Activated naive CD4-positive, alpha-beta T cell treated with anti-CD3 and anti-CD28 coated beads, Interleukin-2, amount 10 ng/mL, durations not matched to agents 7 days and 5 days (primary cell): ENCODE data around the gene HEMK1.

Experiments
- CTCF ChIA-PET: fragments of 350-600 bp; sonication (Branson Sonifier 250); formaldehyde crosslinking; loops from one replicate; lab custom pipeline; 2021; ENCODE audit warnings: antibody characterized with exemption; lab: Charles Lee
- DNase-seq: peaks from one replicate; pipeline ENCODE4 v3.0.0-alpha.2; 2020
- H3K27ac Mint-ChIP-seq: one replicate; pipeline ENCODE4 v1.8.0; 2021; ENCODE audit warnings: mild to moderate bottlenecking, moderate library complexity, mixed read lengths
- H3K27me3 Mint-ChIP-seq: one replicate; pipeline ENCODE4 v1.8.0; 2021; ENCODE audit warnings: mild to moderate bottlenecking, mixed read lengths
- H3K36me3 Mint-ChIP-seq: one replicate; pipeline ENCODE4 v1.8.0; 2021; ENCODE audit warnings: mixed read lengths
- H3K4me1 Mint-ChIP-seq: one replicate; pipeline ENCODE4 v1.8.0; 2021; ENCODE audit warnings: mixed read lengths
- H3K4me3 Mint-ChIP-seq: one replicate; pipeline ENCODE4 v1.8.0; 2021; ENCODE audit warnings: mild to moderate bottlenecking, moderate library complexity, mixed read lengths
- H3K9me3 Mint-ChIP-seq: one replicate; pipeline ENCODE4 v1.8.0; 2021; ENCODE audit warnings: mixed read lengths

The HEMK1 gene

GRCh38 chr3:50625231-50626182 lies 56.2 kb downstream of the HEMK1 start:
- no peaks in the 10 kb centered on the region for H3K9me3 Mint-ChIP-seq

GRCh38 chr3:50626401-50626800 lies 57.1 kb downstream of the HEMK1 start:
- Mint-ChIP-seq H3K4me1 (peaks cover 94% of the 10 kb centered on the region), H3K27ac (peak overlapping the region; percentile 49), H3K9me3 (no peaks in the 10 kb centered on the region), H3K36me3 (peaks cover 58% of the 10 kb centered on the region), H3K4me3 (no peak overlapping the region), H3K27me3 (no peaks in the 10 kb centered on the region)
- no peak for DNase-seq
- CTCF ChIA-PET, result interaction anchor here (0.7 to 3.8 kb wide), 4 partner anchors 11 to 745 kb away, joined by 3 to 17 read pairs (median 4); no protein-coding TSS in a partner anchor

More at GRCh38 chr3:50625231-50626182, 56.2 kb downstream of the HEMK1 start:
- no peak for DNase-seq
- CTCF ChIA-PET, result interaction anchor here (0.8 to 3.8 kb wide), 5 partner anchors 10 to 746 kb away, joined by 3 to 17 read pairs (median 6); no protein-coding TSS in a partner anchor
- H3K27ac Mint-ChIP-seq, result peak overlapping the region; percentile 77
- no peaks in the 10 kb centered on the region for H3K27me3 Mint-ChIP-seq
- peaks cover 92% of the 10 kb centered on the region for H3K4me1 Mint-ChIP-seq
- H3K36me3 Mint-ChIP-seq, result peaks cover 57% of the 10 kb centered on the region
- no peak overlapping the region for H3K4me3 Mint-ChIP-seq

- Mint-ChIP-seq H3K27ac (peak overlapping the region; percentile 46), H3K36me3 (peaks cover 65% of the 10 kb centered on the region), H3K4me3 (no peak overlapping the region), H3K27me3 (no peaks in the 10 kb centered on the region), H3K4me1 (peaks cover 94% of the 10 kb centered on the region), H3K9me3 (no peaks in the 10 kb centered on the region)
- CTCF ChIA-PET, result interaction anchor here (0.9 to 2.3 kb wide), 5 partner anchors 8 to 25 kb away, joined by 3 to 9 read pairs (median 5); partner anchors contain the start of gene MAPKAPK3
- no peak for DNase-seq
Measured at GRCh38 chr3:50627407-50628051, 58.2 kb downstream of the HEMK1 start.

- Mint-ChIP-seq H3K27me3 (no peaks in the 10 kb centered on the region), H3K4me3 (no peak overlapping the region), H3K36me3 (peaks cover 58% of the 10 kb centered on the region), H3K27ac (peak overlapping the region; percentile 68), H3K4me1 (peaks cover 94% of the 10 kb centered on the region), H3K9me3 (no peaks in the 10 kb centered on the region)
- CTCF ChIA-PET, result interaction anchor here (1.1 to 2.3 kb wide), 5 partner anchors 8 to 743 kb away, joined by 3 to 9 read pairs (median 5); partner anchors contain the start of gene MAPKAPK3
- DNase-seq, result no peak
Measured at GRCh38 chr3:50628601-50629000, 59.3 kb downstream of the HEMK1 start.

- no peaks in the 10 kb centered on the region for H3K27me3 Mint-ChIP-seq
- no peaks in the 10 kb centered on the region for H3K9me3 Mint-ChIP-seq
- H3K4me1 Mint-ChIP-seq, result peaks cover 88% of the 10 kb centered on the region
- H3K27ac Mint-ChIP-seq, result no peak overlapping the region
- CTCF ChIA-PET, result interaction anchor here (1.0 to 2.2 kb wide), 5 partner anchors 8 to 22 kb away, joined by 3 to 6 read pairs (median 4); no protein-coding TSS in a partner anchor
- DNase-seq, result no peak
- no peak overlapping the region for H3K4me3 Mint-ChIP-seq
- peaks cover 55% of the 10 kb centered on the region for H3K36me3 Mint-ChIP-seq
Measured at GRCh38 chr3:50630394-50630793, 61.1 kb downstream of the HEMK1 start.

GRCh38 chr3:50630877-50631276 lies 61.6 kb downstream of the HEMK1 start:
- H3K27ac Mint-ChIP-seq, result no peak overlapping the region
- no peak for DNase-seq
- H3K27me3 Mint-ChIP-seq, result no peaks in the 10 kb centered on the region
- no peak overlapping the region for H3K4me3 Mint-ChIP-seq
- CTCF ChIA-PET, result interaction anchor here (1.0 to 2.2 kb wide), 6 partner anchors 8 to 59 kb away, joined by 3 to 6 read pairs (median 4); no protein-coding TSS in a partner anchor
- peaks cover 88% of the 10 kb centered on the region for H3K4me1 Mint-ChIP-seq
- peaks cover 55% of the 10 kb centered on the region for H3K36me3 Mint-ChIP-seq
- no peaks in the 10 kb centered on the region for H3K9me3 Mint-ChIP-seq

GRCh38 chr3:50632450-50632849 lies 63.1 kb downstream of the HEMK1 start:
- CTCF ChIA-PET, result interaction anchor here (1.5 to 2.8 kb wide), 4 partner anchors 9 to 19 kb away, joined by 3 to 11 read pairs (median 8); partner anchors contain the start of gene MAPKAPK3
- H3K4me1 Mint-ChIP-seq, result peaks cover 89% of the 10 kb centered on the region
- H3K4me3 Mint-ChIP-seq, result no peak overlapping the region

GRCh38 chr3:50633230-50633790 lies 64.0 kb downstream of the HEMK1 start:
- H3K4me1 Mint-ChIP-seq, result peaks cover 89% of the 10 kb centered on the region

More at GRCh38 chr3:50632450-50632849, 63.1 kb downstream of the HEMK1 start:
- Mint-ChIP-seq H3K9me3 (no peaks in the 10 kb centered on the region), H3K36me3 (peaks cover 56% of the 10 kb centered on the region), H3K27ac (peak overlapping the region; percentile 84), H3K27me3 (no peaks in the 10 kb centered on the region)
- no peak for DNase-seq

GRCh38 chr3:50635066-50635465 lies 65.7 kb downstream of the HEMK1 start:
- Mint-ChIP-seq H3K4me3 (no peak overlapping the region), H3K27me3 (no peaks in the 10 kb centered on the region), H3K9me3 (no peaks in the 10 kb centered on the region), H3K36me3 (peaks cover 53% of the 10 kb centered on the region), H3K4me1 (peaks cover 81% of the 10 kb centered on the region), H3K27ac (no peak overlapping the region)
- DNase-seq, result no peak
- CTCF ChIA-PET, result interaction anchor here (1.1 to 2.8 kb wide), 4 partner anchors 15 to 63 kb away, joined by 5 to 10 read pairs (median 6); no protein-coding TSS in a partner anchor

More at GRCh38 chr3:50633230-50633790, 64.0 kb downstream of the HEMK1 start:
- no peaks in the 10 kb centered on the region for H3K27me3 Mint-ChIP-seq
- no peak for DNase-seq
- CTCF ChIA-PET, result interaction anchor here (0.6 to 2.8 kb wide), 6 partner anchors 13 to 61 kb away, joined by 3 to 11 read pairs (median 6); partner anchors contain the start of gene MAPKAPK3
- H3K4me3 Mint-ChIP-seq, result no peak overlapping the region
- peaks cover 54% of the 10 kb centered on the region for H3K36me3 Mint-ChIP-seq
- H3K27ac Mint-ChIP-seq, result peak overlapping the region; percentile 70
- H3K9me3 Mint-ChIP-seq, result no peaks in the 10 kb centered on the region

- Mint-ChIP-seq H3K9me3 (no peaks in the 10 kb centered on the region), H3K4me1 (peaks cover 62% of the 10 kb centered on the region), H3K27ac (peak overlapping the region; percentile 71), H3K27me3 (no peaks in the 10 kb centered on the region), H3K36me3 (peaks cover 47% of the 10 kb centered on the region), H3K4me3 (no peak overlapping the region)
- no peak for DNase-seq
- CTCF ChIA-PET, result interaction anchor here (1.3 to 2.2 kb wide), 2 partner anchors 9 to 16 kb away, joined by 4 to 5 read pairs; no protein-coding TSS in a partner anchor
Measured at GRCh38 chr3:50637011-50637410, 67.7 kb downstream of the HEMK1 start.

GRCh38 chr3:50637945-50638344 lies 68.6 kb downstream of the HEMK1 start:
- Mint-ChIP-seq H3K27me3 (no peaks in the 10 kb centered on the region), H3K27ac (peak overlapping the region; percentile 71), H3K4me3 (no peak overlapping the region), H3K36me3 (peaks cover 40% of the 10 kb centered on the region), H3K9me3 (no peaks in the 10 kb centered on the region), H3K4me1 (peaks cover 53% of the 10 kb centered on the region)
- CTCF ChIA-PET, result interaction anchor here (1.2 kb wide), 1 partner anchor 24 kb away, joined by 3 read pairs; no protein-coding TSS in a partner anchor
- no peak for DNase-seq

- DNase-seq, result no peak
- Mint-ChIP-seq H3K27ac (peak overlapping the region; percentile 19), H3K9me3 (no peaks in the 10 kb centered on the region), H3K36me3 (peaks cover 49% of the 10 kb centered on the region), H3K4me1 (peaks cover 41% of the 10 kb centered on the region), H3K27me3 (no peaks in the 10 kb centered on the region), H3K4me3 (no peak overlapping the region)
- CTCF ChIA-PET, result interaction anchor here (0.8 to 1.2 kb wide), 2 partner anchors 25 to 97 kb away, joined by 3 read pairs; no protein-coding TSS in a partner anchor
Measured at GRCh38 chr3:50639055-50639494, 69.8 kb downstream of the HEMK1 start.

GRCh38 chr3:50642382-50642781 lies 73.1 kb downstream of the HEMK1 start:
- Mint-ChIP-seq H3K4me3 (no peak overlapping the region), H3K27ac (peak overlapping the region; percentile 28), H3K36me3 (peaks cover 46% of the 10 kb centered on the region), H3K4me1 (peaks cover 15% of the 10 kb centered on the region), H3K9me3 (no peaks in the 10 kb centered on the region), H3K27me3 (no peaks in the 10 kb centered on the region)
- CTCF ChIA-PET, result no interaction called here
- no peak for DNase-seq
